ENCODE measurements around the gene DIDO1. TPM values are rescaled to one million over a fixed set of nuclear protein-coding genes. Genes with fewer than 3 reads are reported as not detected.

DIDO1 gene
- polyA plus RNA-seq, 6 donors from 2014 or later: 24.3 to 39.9 (median 28.3) TPM

DNA sequence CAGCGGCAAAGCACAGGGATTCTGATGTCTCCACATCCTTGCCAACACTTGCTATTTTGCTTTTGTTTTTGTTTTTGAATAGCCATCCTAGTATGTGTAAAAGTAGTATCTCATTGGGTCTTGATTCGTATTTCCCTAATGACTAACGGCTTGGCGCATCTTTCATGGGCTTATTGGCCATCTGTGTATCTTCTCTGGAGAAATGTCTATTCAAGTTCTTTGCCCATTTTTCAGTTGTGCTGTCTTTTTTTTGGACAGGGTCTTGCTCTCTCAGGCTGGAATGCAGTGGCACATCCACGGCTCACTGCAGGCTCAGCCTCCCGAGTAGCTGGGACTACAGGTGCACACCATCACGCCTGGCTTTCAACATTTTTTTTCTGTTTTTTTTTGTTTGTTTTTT lies 82.1 kb downstream of the DIDO1 start:
- no peak for DNase-seq
- peaks cover 0 to 5% of the 10 kb centered on the region in 2 donors for H3K36me3 Mint-ChIP-seq
- no peak overlapping the region for H3K27ac Mint-ChIP-seq
- H3K4me3 Mint-ChIP-seq: no peak overlapping the region
- H3K27me3 Mint-ChIP-seq: no peaks in the 10 kb centered on the region
- no peaks in the 10 kb centered on the region for H3K9me3 Mint-ChIP-seq
- ATAC-seq (ENCODE audit: low read depth in 2 of 2): no peak
- peaks cover 0 to 3% (median 1%) of the 10 kb centered on the region in 3 donors for H3K4me1 Mint-ChIP-seq

DNA sequence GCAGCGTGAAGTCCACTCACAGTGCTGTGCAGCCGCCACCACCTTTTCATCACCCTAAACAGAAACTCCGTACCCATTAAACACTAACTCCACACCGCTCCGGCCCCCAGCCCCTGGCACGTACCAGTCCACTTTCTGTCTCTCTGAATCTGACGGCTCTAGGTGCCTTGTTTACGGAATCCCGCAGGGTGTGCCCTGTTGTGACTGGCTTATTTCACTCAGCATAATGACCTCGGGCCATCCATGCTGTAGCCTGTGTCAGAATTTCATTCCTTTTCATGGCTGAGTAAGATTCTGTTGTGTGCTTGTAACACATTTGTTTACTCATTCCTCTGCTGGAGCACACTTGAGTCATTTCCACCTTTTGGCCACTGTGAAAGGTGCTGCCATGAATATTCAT lies 82.6 kb downstream of the DIDO1 start:
- no peaks in the 10 kb centered on the region for H3K9me3 Mint-ChIP-seq
- ATAC-seq (ENCODE audit: low read depth in 2 of 2) (no peak), DNase-seq (no peak)
- peaks cover 0 to 5% of the 10 kb centered on the region in 2 donors for H3K36me3 Mint-ChIP-seq
- H3K4me3 Mint-ChIP-seq: no peak overlapping the region
- peaks cover under 1 to 3% (median 1%) of the 10 kb centered on the region in 3 donors for H3K4me1 Mint-ChIP-seq
- no peaks in the 10 kb centered on the region for H3K27me3 Mint-ChIP-seq
- no peak overlapping the region for H3K27ac Mint-ChIP-seq

DNA sequence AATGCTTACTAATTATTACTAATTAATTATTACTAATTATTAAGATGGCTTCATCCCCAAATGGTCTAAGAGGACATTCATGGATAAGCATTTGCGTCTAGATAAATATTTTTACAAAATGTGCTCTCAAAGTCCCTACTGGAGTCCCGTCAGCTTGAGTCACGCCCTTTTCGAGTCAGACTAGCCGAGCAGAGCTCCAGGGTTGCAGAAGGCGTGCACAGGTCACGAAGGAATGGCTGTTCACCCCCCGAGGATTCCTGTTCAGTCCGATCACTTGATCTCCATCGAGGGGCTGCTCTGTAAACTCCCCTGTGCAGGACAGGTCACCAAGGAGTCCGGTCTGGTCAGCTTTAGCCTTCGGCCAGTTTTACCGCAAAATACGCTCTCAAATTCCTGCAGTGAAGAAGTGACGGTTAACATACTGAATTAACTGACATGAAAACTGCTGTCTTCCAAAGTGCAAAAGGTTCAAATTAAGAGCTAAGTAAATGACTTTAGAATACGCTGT lies 84.5 kb downstream of the DIDO1 start:
- no peak for ATAC-seq (ENCODE audit: low read depth in 2 of 2)

DNA sequence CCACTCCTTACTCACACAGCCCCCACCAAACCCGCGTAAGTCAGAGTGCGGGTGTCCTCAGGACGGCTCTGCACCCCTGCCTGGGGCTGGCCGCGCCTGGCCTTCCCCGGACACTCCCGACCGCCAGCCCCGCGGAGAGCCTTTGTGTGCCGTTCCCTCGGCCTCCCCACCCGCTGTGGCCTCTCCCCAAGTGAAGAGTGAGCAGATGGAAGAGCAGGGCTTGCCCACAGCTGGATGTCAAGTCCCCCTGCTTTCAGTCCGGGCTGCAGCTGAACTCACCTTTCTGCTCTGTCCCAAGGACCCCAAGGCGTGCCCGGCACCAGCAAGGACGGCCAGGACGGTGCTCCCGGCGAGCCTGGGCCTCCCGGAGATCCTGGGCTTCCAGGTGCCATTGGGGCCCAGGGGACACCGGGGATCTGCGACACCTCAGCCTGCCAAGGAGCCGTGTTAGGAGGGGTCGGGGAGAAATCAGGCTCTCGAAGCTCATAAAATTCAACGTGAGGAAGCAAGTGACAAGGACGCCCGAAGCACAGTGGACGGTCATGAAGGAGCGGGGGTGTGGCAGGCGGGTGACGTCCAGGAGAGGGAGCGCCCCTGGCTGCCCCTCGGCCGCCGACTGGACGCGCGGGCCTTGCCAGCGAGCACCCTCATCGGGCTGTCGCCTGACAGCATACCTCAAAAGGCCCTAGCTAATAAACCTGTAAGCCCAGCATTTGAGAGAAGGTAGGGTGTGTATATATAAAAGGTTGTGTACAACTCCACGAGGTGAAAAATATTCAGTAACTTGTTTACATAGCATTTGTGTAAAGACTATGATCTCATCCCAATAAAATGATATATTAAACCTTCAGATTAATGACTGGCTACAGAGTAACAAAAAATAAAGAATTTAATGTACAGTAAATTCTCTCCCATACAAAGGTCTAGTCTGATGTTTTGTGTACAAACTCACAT lies 85.8 kb downstream of the DIDO1 start:
- H3K4me1 Mint-ChIP-seq: peaks cover 3 to 23% (median 18%) of the 10 kb centered on the region in 3 donors

More for the DNA sequence above, 84.5 kb downstream of the DIDO1 start:
- H3K27me3 Mint-ChIP-seq: no peaks in the 10 kb centered on the region
- DNase-seq: no peak
- H3K27ac Mint-ChIP-seq: no peak overlapping the region
- peaks cover 0 to 5% of the 10 kb centered on the region in 2 donors for H3K36me3 Mint-ChIP-seq
- H3K4me1 Mint-ChIP-seq: peaks cover 3 to 18% (median 17%) of the 10 kb centered on the region in 3 donors
- no peaks in the 10 kb centered on the region for H3K9me3 Mint-ChIP-seq
- no peak overlapping the region for H3K4me3 Mint-ChIP-seq

DNA sequence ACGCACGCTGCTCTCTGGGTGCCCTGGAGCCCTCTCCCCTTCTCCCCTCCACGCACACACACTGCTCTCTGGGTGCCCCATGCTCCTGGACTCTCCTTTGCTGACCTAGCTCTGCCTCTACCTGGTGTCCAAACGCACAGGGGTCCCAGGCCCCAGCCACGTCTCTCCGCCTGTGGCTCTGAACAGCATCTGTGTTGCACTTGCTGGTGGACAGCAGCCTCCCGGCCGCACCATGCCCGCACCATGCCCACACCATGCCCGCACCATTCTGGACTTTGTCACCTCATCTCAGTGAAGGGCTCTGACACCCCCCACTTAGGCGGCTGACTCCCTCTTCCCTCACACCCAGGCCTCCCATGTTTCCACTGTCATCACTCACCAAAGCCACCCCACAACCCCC lies 86.5 kb downstream of the DIDO1 start:
- Mint-ChIP-seq H3K4me3 (no peak overlapping the region), H3K9me3 (no peaks in the 10 kb centered on the region), H3K27me3 (no peaks in the 10 kb centered on the region), H3K36me3 (no peaks in the 10 kb centered on the region), H3K27ac (peak overlapping the region in 5 of 6 donors; percentile 28 to 94 (median 86)), H3K4me1 (peaks cover 3 to 27% (median 18%) of the 10 kb centered on the region in 3 donors)
- DNase-seq (no peak), ATAC-seq (ENCODE audit: low read depth in 2 of 2) (no peak)

More for the DNA sequence above, 85.8 kb downstream of the DIDO1 start:
- DNase-seq (no peak), ATAC-seq (ENCODE audit: low read depth in 2 of 2) (no peak)
- H3K27me3 Mint-ChIP-seq: no peaks in the 10 kb centered on the region
- peak overlapping the region in 2 of 6 donors; percentile 82 to 84 for H3K27ac Mint-ChIP-seq
- H3K9me3 Mint-ChIP-seq: no peaks in the 10 kb centered on the region
- no peak overlapping the region for H3K4me3 Mint-ChIP-seq
- H3K36me3 Mint-ChIP-seq: peaks cover 0 to 1% of the 10 kb centered on the region in 2 donors

DNA sequence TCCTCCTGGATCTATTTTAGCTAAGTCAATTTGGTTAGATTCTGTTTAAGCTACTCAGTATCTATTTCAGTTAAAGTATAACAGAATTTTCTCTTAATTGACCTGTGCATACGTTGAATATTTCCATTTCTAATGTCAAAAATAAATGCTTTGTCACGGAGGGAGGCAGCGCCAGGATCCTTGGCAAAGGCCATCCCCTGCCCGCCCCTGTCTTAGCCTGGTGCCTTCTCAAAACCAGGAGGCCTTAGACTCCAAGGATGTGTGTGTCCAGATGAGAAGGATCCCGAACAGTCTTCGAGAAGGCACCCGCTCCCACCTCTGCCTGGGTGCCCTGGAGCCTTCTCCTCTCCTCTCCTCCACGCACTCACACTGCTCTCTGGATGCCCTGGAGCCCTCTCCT lies 87.0 kb downstream of the DIDO1 start:
- Mint-ChIP-seq H3K4me1 (peaks cover 3 to 27% (median 18%) of the 10 kb centered on the region in 3 donors), H3K27me3 (no peaks in the 10 kb centered on the region), H3K27ac (peak overlapping the region in 2 of 6 donors; percentile 92 to 99), H3K4me3 (no peak overlapping the region), H3K9me3 (no peaks in the 10 kb centered on the region), H3K36me3 (no peaks in the 10 kb centered on the region)
- ATAC-seq (ENCODE audit: low read depth in 2 of 2) (no peak), DNase-seq (no peak)

DNA sequence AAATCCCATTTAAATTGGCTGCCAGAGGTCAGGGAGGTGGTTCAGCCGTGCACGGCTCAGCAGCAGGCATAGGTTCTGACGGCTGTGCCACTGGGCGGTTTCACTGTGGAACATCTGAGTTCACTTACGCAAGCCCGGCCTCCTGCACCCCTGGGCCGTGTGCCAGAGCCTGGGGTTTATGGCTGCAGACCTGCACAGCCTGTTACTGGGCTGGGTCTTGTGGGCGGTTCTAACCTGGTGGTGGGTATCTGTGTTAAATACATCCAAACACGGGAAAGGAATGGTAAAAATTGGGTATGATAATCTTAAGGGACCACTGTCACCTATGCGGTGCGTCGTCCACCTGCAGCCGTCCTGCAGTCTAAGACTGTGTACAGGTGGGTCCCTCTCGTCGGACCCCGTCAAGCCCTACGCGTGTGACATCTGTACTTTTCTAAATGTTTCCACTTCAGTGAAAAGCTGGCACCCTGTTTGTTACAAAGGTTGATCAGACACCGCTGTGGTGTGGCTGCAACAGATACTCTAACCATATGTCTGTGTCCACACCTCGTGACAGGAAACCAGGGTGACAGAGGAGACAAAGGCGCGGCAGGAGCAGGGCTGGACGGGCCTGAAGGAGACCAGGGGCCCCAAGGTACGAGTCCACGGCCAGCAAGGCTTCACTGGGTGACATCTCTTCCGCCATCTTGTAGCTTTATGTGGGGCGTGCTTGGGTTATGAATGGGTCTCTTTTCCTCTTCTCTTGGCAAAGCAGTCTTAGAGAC lies 88.0 kb downstream of the DIDO1 start:
- no peaks in the 10 kb centered on the region for H3K9me3 Mint-ChIP-seq
- DNase-seq (peak; percentile 77), ATAC-seq (ENCODE audit: low read depth in 2 of 2) (peak; percentile 74 to 78)
- peaks cover 3 to 27% (median 19%) of the 10 kb centered on the region in 3 donors for H3K4me1 Mint-ChIP-seq
- H3K27ac Mint-ChIP-seq: peak overlapping the region; percentile 53 to 99 (median 95)
- no peaks in the 10 kb centered on the region for H3K36me3 Mint-ChIP-seq
- peak overlapping the region; percentile 13 to 85 (median 51) for H3K4me3 Mint-ChIP-seq
- no peaks in the 10 kb centered on the region for H3K27me3 Mint-ChIP-seq

DNA sequence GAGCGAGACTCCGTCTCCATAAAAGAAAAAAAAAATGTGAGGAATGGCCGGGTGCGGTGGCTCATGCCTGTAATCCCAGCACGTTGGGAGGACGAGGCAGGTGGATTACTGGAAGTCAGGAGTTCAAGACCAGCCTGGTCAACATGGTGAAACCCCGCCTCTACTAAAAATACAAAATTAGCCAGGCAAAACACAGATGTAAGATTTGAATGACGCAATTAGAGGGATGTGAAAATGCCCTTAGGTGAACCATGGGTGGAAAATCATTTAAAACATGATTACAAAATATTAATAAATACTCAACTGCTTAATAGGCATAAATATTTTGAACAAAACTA lies 88.5 kb downstream of the DIDO1 start:
- Mint-ChIP-seq H3K4me1 (peaks cover 6 to 31% (median 25%) of the 10 kb centered on the region in 3 donors), H3K4me3 (peak overlapping the region in 7 of 8 donors; percentile 13 to 85 (median 65)), H3K9me3 (no peaks in the 10 kb centered on the region), H3K36me3 (no peaks in the 10 kb centered on the region), H3K27ac (peak overlapping the region; percentile 53 to 99 (median 95)), H3K27me3 (no peaks in the 10 kb centered on the region)
- ATAC-seq (ENCODE audit: low read depth in 2 of 2): peak; percentile 40 to 54
- no peak for DNase-seq

DNA sequence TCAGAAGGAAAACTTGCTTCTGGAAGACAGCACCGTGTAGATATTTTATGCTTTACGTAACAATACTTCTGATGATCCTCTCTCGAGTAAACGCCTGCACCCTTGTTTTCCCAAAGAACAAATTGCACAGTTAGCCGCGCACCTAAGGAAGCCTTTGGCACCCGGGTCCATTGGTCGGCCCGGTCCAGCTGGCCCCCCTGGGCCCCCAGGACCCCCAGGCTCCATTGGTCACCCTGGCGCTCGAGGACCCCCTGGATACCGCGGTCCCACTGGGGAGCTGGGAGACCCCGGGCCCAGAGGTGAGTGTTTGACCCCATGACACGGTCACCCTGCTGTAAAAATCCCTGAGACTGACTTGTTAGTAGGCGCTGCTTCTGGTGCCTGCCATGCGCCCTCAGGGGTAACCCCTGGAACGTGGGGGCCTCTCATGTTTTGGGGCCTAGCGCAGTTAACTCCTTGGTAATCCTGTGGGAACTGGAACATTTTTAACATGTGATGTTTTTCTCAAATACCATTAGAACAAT lies 89.3 kb downstream of the DIDO1 start:
- no peaks in the 10 kb centered on the region for H3K36me3 Mint-ChIP-seq
- peak overlapping the region in 1 of 8 donors; percentile 25 for H3K4me3 Mint-ChIP-seq
- no peaks in the 10 kb centered on the region for H3K9me3 Mint-ChIP-seq
- no peaks in the 10 kb centered on the region for H3K27me3 Mint-ChIP-seq
- DNase-seq (no peak), ATAC-seq (ENCODE audit: low read depth in 2 of 2) (no peak)
- H3K27ac Mint-ChIP-seq: peak overlapping the region in 5 of 6 donors; percentile 56 to 99 (median 98)
- H3K4me1 Mint-ChIP-seq: peaks cover 13 to 39% (median 32%) of the 10 kb centered on the region in 3 donors

DNA sequence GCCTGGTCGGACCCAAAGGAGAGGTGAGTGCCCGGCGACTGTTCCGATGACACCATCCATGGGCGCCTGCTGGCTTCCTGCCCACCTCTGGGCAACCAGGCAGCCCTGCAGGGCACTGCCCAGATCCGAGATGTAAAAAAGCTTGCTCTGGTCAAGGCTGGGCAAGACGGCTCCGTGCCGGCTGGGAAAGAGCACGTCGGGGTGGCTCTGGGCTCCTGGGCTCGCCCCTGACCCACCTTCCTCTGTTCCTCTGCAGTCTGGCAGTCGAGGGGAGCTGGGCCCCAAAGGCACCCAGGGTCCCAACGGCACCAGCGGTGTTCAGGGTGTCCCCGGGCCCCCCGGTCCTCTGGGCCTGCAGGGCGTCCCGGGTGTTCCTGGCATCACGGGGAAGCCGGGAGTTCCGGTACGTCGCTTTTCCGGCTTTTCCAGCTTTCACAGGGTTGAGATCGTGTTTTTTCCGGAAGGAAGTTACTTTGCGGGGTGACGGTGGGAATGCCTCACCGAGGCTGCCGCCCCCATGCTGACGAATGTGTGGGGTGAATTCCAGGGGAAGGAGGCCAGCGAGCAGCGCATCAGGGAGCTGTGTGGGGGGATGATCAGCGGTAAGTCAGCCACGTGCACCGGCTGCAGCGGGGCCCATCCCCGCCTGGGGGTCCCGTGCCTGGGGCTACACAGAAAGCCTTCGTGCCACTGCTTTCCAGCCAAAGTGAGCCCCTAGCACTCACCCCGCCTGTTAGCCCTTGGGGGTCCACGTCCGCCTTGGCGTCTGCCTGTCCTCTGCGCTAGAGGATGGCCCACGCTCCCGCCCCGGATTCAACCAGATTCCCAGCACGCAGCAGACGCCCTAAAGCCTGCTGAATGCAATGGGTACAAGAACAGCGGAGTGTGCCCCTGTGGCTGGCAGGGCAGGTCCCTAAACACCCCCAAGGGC lies 90.1 kb downstream of the DIDO1 start:
- no peak for ATAC-seq (ENCODE audit: low read depth in 2 of 2)
- Mint-ChIP-seq H3K4me1 (peaks cover 18 to 44% (median 37%) of the 10 kb centered on the region in 3 donors), H3K27ac (peak overlapping the region in 4 of 6 donors; percentile 61 to 70 (median 68))

DNA sequence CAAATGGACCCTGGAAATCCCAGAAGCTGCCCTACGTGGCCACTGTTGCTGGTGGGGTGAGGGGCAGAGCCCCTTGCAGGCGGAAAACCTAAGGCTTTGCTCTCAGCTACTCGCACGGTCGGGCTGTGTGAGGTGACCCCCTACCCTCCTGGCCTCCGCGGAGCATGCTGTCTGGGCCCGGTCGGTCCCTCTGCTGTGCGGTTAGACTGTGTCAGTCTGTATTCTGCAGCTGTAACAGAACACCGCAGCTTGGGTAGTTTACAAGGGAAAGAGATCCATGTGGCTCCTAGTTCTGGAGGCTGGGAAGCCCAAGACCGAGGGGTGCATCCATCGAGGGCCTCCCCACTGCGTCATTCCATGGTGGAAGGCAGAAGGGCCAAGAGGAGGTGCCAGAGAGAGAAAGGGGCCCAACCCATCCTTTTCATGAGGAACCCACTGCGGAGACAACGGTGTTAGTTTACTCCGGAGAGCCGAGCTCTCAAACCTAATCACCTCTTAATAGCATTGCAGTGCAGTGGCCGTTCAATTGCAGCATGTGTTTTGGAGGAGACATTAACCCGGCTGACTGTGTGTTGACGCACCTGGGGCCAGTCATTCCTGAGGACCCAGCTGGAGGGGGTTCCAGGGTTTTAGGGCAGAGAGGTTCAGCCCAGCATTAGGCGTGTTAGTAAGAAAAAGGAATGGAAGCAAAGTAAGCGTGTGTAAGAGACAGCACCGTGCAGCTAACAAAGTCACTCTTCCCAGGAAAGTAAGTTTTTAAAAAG lies 91.2 kb downstream of the DIDO1 start:
- Mint-ChIP-seq H3K9me3 (no peaks in the 10 kb centered on the region), H3K27me3 (no peaks in the 10 kb centered on the region), H3K4me1 (peaks cover 18 to 44% (median 37%) of the 10 kb centered on the region in 3 donors), H3K36me3 (no peaks in the 10 kb centered on the region), H3K4me3 (no peak overlapping the region), H3K27ac (peak overlapping the region in 3 of 6 donors; percentile 4 to 69 (median 68))
- no peak for ATAC-seq (ENCODE audit: low read depth in 2 of 2)
- no peak for DNase-seq

More for the DNA sequence above, 90.1 kb downstream of the DIDO1 start:
- Mint-ChIP-seq H3K9me3 (no peaks in the 10 kb centered on the region), H3K4me3 (peak overlapping the region in 1 of 8 donors; percentile 25), H3K27me3 (no peaks in the 10 kb centered on the region), H3K36me3 (no peaks in the 10 kb centered on the region)
- DNase-seq: no peak

Data from naive B cell (primary cell).